Mesenteric fat pad (tissue), 1 donor: Measurements from ENCODE around the gene SCAP. TPM values are rescaled to one million over a fixed set of nuclear protein-coding genes. Genes with fewer than 3 reads are reported as not detected.
"Not testable (repeated sequence)": the region's sequence is repeated elsewhere in the genome, so short reads cannot be mapped to it uniquely, and the experiment has no call there.

Experiments used
- DNase-seq: peaks from one replicate; pipeline ENCODE4 v3.0.0-alpha.2; 2020; ENCODE audit warnings: low spot score
- total RNA-seq: library from RNA; stranded (reverse); fragmentation: NEBNext Ultra II Directional; extraction: Animal tissue kit (Norgen Biotek cat#: 25700); gene quantifications from one replicate; pipeline ENCODE4 v1.2.1, GENCODE V29; 2021
- donor health status: DM: yes; HTN: yes; CAD: no.

SCAP gene
- total RNA-seq, 1 donor from 2014 or later = 72.8 TPM

GRCh38 chr3:47399531-47400270 lies 76.0 kb downstream of the SCAP start:
- no peak for DNase-seq

- no peak for DNase-seq
These were observed 76.7 kb downstream of the SCAP start for GRCh38 chr3:47399016-47399415.

DNA sequence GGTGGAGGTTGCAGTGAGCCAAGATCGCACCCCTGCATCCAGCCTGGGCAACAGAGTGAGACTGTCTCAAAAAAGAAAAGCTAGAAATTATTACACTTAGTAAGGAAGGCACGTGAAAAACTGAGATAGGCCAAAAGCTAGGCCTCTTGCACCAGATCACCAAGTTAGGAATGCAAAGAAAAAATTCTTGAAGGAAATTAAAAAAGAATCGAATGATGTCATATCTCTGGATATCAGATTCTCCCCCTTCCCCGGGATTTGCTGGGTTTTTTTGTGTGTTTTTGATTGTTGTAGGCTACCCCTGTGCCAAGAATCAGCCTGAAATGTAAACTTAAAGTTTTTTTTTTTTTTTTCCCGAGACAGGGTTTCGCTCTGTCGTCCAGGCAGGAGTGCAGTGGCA lies 77.5 kb downstream of the SCAP start:
- DNase-seq = no peak

GRCh38 chr3:47394881-47395280 lies 80.9 kb downstream of the SCAP start:
- DNase-seq = no peak

DNA sequence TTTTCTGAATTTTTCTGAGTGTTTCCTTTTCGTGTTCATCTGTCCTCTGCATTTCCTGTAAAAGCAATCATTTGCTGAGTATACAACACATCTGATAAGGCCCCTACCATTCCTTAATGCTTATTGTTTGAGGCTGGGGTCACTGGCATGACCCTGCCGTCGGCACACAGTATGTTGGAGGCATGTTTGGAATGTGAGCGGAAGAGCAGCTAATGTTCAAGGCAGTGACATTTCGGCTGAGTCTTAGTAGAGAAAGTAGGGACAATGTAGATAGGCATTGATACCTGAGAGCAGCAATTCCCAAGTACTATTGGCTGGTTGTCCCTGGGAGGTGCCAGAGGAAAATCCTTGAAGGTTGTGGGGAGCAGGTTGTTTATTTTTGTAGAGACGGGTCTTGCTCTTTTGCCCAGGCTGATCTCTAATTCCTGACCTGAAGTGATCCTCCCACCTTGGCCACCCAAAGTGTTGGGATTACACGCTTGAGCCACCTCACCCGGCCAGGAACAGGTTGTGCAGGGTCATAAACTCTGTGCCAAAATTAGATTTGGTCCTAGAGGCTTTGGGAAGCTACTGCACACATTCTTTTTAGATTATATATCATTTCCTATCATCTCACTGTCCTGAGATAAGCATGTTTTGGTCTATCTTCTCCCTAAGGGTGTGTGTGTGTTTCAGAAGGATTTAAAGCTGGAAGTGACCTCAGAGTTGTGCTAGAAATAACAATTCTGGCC lies 81.4 kb downstream of the SCAP start:
- DNase-seq = no peak

- DNase-seq = no peak
These were observed 82.8 kb downstream of the SCAP start for GRCh38 chr3:47392933-47393332.

DNA sequence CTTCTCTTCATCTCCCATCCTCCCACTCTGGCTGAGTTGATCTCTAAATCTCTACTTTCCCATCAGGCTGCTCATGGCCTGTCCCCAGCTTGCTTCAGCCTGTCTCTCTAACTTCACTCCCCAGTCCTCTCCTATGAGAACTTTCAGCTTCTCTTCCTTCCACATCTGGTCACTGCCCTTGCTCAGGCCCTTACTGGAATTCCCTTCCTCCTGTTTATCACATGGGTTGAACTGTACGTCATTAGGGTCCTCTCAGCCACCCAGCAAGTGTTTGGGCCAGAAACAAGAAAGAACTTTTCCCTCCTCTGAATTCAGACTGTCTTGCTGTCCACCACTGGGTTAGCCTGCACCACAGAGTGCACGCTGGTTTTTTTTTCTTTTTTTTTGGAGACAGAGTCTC lies 89.9 kb downstream of the SCAP start:
- DNase-seq = no peak

DNA sequence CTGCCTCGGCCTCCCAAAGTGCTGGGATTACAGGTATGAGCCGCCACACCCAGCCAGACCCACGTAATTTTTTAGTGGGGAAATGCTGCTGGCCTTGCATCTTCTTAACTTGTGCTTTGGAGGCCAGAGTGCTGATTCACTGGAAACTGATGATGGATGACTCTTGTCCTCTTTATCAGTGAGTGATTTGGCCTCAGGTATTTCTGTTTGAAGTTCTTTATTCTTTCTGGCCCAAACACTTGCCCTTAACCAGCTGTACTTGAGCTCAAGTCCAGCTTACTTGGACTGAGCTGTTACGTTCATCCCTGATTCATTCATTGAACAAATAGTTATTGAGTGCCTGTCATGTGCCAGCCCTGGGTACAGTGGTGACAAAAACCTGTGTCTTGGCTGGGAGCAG lies 90.7 kb downstream of the SCAP start:
- no peak for DNase-seq

DNA sequence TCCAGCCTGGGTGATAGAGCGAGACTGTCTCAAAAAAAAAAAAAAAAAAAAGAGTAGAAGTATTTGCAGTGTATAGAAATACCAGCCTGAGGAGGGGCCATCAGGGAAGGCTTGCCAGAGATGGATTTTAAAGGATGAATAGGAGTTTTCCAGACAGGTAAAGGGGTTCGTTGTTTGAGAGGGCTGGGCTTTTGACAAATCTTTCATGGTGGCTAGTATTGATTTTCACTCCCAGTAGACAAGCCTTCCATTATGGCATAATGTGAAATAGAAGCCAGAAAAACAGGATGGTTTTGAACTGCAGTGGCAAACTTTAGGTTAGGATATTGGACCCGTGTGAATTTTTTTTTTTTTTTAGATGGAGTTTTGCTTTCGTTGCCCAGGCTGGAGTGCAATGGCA lies 91.3 kb downstream of the SCAP start:
- no peak for DNase-seq

DNA sequence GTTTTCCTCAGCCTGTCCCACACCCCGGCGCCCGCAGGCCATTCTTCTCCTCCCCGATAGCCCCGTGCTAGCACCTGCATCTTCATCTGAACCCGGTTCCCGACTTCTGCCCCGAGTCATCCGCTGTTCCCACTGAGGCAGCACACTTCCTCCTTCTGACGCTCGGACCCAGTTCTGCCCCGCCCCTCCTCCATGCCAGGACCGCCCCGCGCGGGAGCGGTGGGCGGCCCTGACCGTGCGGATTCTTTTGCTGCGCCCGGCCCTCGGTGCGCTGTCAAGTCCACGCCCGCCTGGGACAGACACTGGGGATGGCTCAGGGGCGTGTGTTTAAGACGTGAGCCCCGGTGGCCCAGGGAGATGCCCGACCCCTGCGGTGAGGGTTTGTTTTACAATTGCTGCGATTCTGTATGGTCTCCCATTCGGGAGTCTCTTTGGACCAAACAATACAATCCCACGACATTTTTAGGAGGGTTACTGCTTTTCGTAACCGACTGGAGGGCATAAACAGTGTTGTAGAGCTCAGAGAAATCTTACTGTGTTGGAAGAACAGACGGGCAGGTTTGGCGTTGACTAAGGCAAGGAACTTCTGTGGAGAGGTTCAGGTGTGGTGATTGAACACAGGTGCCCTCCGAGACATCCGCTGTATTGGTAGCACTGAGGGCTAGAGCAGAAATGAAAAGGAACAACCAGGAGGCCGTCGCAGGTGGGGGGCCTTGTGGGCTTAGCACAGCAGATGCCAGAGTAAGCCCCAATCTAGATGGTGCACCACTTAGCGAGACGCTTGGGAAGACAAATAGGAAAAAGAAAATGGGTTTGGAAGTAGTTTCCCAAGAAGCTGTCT lies 94.2 kb downstream of the SCAP start:
- peak; percentile 94 for DNase-seq

- peak; percentile 100 for DNase-seq
These were observed 95.0 kb downstream of the SCAP start, which contains the start of gene PTPN23 for GRCh38 chr3:47380601-47381316. Gene PTPN23, plus strand, starts transcription at chr3:47381021. Its CDS starts 76 bp downstream, at chr3:47381097.

GRCh38 chr3:47380026-47380600 lies 95.6 kb downstream of the SCAP start:
- no peak for DNase-seq

DNA sequence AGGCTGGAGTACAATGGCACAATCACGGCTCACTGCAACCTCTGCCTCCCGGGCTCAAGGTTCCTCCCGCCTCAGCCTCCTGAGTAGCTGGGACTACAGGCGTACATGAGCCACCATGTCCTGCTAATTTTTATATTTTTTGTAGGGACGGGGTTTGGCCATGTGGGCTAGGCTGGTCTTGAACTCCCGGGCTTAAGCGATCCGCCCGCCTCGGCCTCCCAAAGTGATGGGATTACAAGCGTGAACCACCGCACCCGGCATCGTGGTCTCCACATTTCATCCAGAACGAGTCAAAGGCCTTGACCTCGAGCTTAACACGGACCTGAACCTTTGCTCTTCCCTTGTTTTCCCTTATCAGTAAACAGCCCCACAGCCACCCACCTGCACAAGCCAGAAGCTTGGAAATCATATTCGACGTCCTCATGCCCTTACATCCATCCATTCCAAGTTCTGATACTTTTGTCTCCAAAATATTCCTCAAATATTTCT lies 96.3 kb downstream of the SCAP start:
- DNase-seq = no peak

- no peak for DNase-seq
These were observed 96.9 kb downstream of the SCAP start for GRCh38 chr3:47378869-47379268.

GRCh38 chr3:47377186-47377585 lies 98.6 kb downstream of the SCAP start:
- no peak for DNase-seq

DNA sequence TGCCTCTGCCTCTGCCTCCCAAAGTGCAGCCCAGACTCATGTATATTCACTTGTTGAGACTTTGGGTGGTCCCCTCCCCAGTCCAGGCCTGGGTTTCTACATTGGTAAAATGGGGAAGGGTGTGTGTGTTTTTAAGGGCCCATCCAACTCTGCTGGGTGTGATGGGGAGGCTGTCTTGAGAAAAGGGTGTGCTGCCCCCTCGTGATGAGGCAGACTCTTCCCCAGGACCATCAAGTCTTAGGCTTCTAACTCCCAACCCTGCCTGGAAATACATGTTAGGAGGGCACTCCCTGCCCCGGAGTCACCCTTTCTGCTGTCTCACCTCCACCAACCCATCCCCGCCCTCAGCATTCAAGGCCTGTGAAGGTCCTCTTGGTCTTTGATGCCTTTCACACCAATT lies 99.3 kb downstream of the SCAP start:
- DNase-seq = no peak

DNA sequence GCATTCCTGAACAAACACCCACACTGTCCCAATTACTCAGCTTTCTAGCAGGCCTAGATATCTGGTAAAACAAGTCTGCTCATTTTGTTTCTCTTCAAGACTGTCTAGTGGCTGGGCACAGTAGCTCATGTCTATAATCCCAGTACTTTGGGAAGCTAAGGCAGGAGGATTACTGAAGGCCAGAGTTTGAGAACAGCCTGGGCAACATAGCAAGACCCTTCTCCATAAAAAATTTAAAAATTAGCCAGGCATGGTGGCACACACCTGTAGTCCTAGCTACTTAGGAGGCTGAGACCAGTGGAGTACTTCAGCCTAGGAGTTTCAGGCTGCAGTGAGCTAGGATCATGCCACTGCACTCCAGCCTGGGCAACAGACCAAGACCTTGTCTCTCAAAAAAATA lies 101.2 kb downstream of the SCAP start:
- DNase-seq = no peak

DNA sequence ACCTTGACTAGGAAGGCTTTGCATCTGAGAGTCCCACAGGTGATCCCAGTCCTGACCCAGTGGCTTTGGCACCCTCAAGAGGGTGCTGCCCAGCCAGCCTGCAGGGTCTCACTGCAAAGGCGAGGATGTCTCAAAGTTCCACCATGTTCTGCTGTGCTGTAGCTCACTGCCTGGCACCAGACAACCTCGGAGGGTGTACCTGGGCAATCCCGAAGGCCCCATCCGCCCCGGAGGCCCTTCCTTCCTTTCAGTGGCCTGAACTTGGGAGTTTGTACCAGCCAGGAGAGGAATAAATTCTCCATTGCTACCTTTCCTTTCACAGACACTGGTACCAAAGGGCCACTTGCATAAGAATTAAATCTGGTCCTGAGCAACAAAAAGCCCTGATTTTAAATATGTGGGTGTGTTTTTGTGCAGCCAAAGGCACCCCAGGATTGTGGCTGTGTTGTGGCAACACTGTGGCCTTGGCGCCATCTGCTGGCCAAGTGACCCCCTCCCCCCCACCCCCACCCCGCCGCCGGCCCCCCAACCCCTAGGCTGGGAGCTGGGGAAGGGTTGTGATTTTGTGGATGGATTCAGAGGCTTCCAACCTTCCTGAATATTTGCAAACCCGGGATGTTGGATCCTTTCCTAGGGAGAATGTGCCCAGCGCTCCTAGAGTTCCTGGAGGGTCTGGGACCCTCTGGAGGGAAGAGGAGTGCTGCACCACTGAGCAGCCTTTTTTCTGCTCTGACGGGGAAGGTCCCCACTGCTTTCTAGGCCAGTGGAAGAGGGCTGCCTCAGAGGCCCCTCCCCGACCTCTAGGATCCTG lies 104.6 kb downstream of the SCAP start:
- DNase-seq = no peak

- DNase-seq = not testable (repeated sequence)
These were observed 105.7 kb downstream of the SCAP start for GRCh38 chr3:47370020-47370419.

DNA sequence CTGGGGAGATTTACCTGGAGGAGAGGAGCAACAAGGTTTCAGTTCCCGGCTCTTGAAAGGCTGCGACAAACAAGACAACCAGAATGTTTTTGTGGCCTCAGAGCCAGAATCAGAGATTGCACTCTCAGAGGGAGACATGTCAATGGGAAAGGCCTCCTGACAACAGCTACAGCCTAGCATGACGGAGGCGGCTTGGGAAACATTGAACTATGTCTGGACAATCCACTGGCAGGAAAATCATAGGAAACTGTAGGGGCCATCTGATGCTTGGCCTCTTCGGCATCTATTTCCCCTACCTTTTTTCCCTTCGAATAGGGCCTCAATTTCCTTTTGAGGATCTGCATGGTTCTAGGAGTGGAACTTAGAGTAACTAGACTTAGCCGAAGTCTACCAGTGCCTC lies 108.1 kb downstream of the SCAP start:
- DNase-seq = no peak
